Middle frontal gyrus (tissue), 1 donor: ENCODE results near the gene CKS2.
"Not testable (repeated sequence)": the region's sequence is repeated elsewhere in the genome, so short reads cannot be mapped to it uniquely, and the experiment has no call there.

Source experiments
- DNase-seq: peaks from one replicate; pipeline ENCODE4 v3.0.0-alpha.2; 2015; ENCODE audit warnings: low spot score; ENCODE audit errors: extremely low spot score

Gene CKS2

GRCh38 chr9:89310475-89311345 lies at the start of gene CKS2:
CKS2 (plus strand) TSS chr9:89311195; CDS start chr9:89311293, 98 bp downstream.
- peak; percentile 99 for DNase-seq

- DNase-seq: no peak
Measured at GRCh38 chr9:89273528-89274279, 37.3 kb upstream of the CKS2 start.

DNA sequence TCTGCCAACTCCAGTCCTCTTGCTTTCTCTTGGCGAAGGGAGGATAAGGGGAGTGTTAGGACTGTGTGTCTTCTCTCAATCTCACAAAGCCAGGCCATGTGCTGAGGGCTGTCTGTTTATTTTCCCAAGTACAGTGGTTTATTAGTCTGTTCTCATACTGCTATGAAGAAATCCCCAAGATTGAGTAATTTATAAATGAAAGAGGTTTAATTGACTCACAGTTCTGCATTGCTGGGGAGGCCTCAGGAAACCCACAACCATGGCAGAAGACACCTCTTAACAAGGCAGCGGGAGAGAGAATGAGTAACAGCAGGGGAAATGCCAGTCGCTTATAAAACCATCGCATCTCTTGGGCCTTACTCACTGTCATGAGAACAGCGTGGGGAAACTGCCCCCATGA lies 36.2 kb upstream of the CKS2 start:
- DNase-seq: no peak

GRCh38 chr9:89276040-89276439 lies 35.0 kb upstream of the CKS2 start:
- DNase-seq: not testable (repeated sequence)

- DNase-seq: no peak
Measured at GRCh38 chr9:89277043-89277442, 34.0 kb upstream of the CKS2 start.

- no peak for DNase-seq
Measured at GRCh38 chr9:89277454-89277853, 33.5 kb upstream of the CKS2 start.

DNA sequence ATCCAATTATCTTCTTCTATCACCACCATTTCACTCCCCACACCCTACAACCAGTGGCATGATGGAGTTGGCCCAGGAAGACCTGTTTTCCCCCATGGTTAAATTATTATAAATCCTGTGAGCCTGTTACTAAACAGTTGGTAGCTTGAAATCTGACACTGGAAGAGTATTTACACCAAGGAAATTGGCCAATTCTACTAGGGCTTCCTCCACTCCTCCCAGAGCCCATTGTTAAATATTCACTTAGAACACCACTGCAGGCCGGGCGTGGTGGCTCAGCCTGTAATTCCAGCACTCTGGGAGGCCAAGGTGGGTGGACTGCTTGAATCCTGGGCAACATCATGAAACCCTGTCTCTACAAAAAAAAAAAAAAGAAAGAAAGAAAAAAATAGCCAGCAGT lies 32.4 kb upstream of the CKS2 start:
- DNase-seq: no peak

DNA sequence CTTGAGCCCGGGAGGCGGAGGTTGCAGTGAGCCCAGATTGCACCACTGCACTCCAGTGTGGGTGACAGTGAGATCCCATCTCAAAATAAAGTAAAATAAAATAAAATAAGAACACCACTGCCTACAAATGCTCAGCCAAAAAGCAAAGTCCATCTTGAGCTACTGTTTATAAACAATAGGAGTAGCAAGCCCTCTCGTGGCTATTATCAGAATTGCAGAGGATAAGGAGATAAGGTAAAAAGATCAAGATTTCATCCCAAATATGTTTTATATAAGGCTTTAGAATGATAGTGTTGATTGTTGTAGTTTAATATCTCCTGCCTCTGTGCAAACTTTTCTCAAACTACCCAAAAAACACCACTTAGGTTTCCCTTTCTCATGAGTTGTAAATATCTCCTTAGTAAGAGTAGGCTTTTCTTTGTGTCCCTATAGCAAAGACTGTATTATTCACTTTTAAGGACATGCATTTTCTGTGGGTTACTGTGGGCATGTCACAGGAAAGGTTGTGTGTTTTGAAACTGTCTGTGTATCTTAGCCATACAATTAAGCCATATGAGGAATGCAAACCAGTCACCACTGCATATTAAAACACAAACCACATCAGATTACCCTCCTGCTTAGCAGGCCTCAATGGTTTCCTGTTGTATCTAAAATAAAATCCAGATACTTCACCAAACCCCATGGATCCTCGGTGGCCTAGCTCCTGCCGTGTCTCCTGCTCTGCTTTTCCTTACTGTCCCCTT lies 31.8 kb upstream of the CKS2 start:
- peak; percentile 52 for DNase-seq

- DNase-seq: no peak
Measured at GRCh38 chr9:89281106-89281505, 29.9 kb upstream of the CKS2 start.

- not testable (repeated sequence) for DNase-seq
Measured at GRCh38 chr9:89282248-89282968, 28.6 kb upstream of the CKS2 start.

GRCh38 chr9:89284076-89284475 lies 26.9 kb upstream of the CKS2 start:
- DNase-seq: no peak

DNA sequence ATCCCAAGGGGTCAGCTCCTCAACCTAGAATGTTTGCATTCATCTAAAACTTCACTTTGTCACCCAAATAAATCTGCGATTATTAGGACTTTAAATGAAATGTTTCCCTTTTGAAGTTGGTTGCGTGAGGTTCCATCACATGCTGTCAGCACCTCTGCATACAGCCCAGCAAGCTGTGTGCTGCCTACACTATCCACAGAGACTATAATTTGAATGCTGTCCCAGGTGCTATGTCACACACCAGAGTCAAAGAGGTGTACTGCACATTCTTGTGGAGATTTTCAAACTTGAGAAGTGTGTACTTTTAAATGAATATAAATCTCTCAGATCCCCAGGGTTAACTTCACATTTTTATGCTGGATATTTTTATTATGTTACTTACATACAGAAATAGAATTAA lies 19.3 kb upstream of the CKS2 start:
- DNase-seq: no peak

- no peak for DNase-seq
Measured at GRCh38 chr9:89293014-89293413, 18.0 kb upstream of the CKS2 start.

DNA sequence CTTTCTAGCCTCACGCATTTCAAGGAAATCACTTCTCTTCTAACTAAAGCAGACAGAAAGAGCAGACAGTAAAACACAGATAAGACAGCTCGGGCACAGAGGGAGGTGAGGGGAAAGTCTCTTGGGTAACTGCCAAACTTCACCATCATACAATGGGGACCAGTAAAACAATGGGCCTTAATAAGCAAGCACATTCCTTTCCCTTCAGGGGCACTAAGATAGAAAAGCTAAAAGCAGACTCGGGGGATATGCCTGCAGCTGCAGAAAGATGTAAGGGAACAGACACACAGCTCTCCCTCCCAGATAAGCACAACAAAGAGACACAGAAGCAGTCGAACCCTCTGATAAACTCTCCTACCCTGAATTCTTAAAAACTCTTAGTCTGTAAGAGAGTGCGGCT lies 15.6 kb upstream of the CKS2 start:
- DNase-seq: no peak

- not testable (repeated sequence) for DNase-seq
Measured at GRCh38 chr9:89301996-89302395, 9.0 kb upstream of the CKS2 start.

DNA sequence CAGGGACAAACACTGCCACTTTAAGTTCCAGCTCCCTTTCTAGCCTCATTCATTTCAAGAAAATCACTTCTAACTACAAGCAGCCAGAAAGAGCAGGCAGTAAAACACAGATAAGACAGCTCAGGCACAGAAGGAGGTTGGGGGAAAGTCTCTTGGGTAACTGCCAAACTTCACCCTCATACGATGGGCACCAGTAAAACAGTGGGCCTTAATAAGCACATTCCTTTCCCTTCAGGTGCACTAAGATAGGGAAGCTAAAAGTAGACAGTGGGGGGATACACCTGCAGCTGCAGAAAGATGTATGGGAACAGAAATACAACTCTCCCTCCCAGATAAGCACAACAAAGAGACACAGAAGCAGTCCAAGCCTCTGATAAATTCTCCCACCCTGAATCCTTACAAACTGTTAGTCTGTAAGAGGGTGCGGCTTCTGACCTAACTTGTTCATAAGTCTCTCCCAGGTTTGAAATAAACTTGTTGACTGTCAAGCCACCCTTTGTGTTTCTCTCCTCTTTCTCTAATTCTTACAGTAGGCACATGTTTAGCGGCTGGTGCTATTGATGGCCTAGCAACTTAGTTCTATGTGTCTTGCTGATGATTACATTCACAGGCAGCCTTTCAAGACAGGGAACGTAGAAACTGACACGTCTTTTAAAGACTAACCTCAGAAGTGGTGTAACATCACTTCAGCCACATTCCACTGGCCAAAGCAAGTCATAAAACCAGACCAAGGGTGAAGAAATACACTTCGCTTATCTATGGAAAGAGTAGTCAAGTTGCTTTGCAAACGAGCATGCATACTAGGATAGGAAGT lies 6.8 kb upstream of the CKS2 start:
- no peak for DNase-seq

GRCh38 chr9:89304834-89305188 lies 6.2 kb upstream of the CKS2 start:
- DNase-seq: no peak

- DNase-seq: no peak
Measured at GRCh38 chr9:89305868-89306267, 5.1 kb upstream of the CKS2 start.

DNA sequence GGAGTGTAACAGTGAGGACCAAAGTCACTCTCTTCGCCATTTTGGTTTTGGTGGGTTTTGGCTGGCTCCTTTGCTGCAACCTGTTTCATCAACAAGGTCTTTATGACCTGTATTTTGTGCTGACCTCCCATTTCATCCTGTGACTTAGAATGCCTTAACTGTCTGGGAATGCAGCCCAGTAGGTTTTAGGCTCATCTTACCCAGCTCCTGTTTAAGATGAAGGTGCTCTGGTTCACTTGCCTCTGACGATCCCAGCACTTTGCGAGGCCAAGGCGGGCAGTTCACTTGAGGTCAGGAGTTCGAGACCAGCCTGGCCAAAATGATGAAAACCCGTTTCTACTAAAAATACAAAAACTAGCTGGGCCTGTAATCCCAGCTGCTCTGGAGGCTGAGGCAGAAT lies 1.8 kb upstream of the CKS2 start:
- DNase-seq: no peak
